ENCODE results near the gene C10orf90.

C10orf90 gene

GRCh38 chr10:126580873-126581647 lies 89.4 kb downstream of the C10orf90 start:
- Histone ChIP-seq H3K27ac (ENCODE audit: insufficient read depth, low read length, poor library complexity, severe bottlenecking) (no peak overlapping the region), H3K4me1 (ENCODE audit: control insufficient read depth, insufficient read depth, low read length, poor library complexity, severe bottlenecking) (no peaks in the 10 kb centered on the region), H3K4me3 (ENCODE audit: insufficient read depth, low read depth, low read length, poor library complexity, severe bottlenecking) (no peak overlapping the region), H3K9me3 (ENCODE audit: control insufficient read depth, low read length) (no peaks in the 10 kb centered on the region), H3K36me3 (ENCODE audit: control insufficient read depth, insufficient read depth, low read length) (no peaks in the 10 kb centered on the region), H3K27me3 (replicated peaks; ENCODE audit: control insufficient read depth, insufficient read depth, low read length, poor library complexity, severe bottlenecking) (no peaks in the 10 kb centered on the region)
- no peak for DNase-seq

- no peaks in the 10 kb centered on the region for H3K36me3 ChIP-seq (ENCODE audit: control insufficient read depth, insufficient read depth, low read length)
- no peak for DNase-seq
- H3K4me3 ChIP-seq (ENCODE audit: insufficient read depth, low read depth, low read length, poor library complexity, severe bottlenecking): no peak overlapping the region
- no peak overlapping the region for H3K27ac ChIP-seq (ENCODE audit: insufficient read depth, low read length, poor library complexity, severe bottlenecking)
- H3K9me3 ChIP-seq (ENCODE audit: control insufficient read depth, low read length): no peaks in the 10 kb centered on the region
- no peaks in the 10 kb centered on the region for H3K27me3 ChIP-seq (replicated peaks; ENCODE audit: control insufficient read depth, insufficient read depth, low read length, poor library complexity, severe bottlenecking)
- H3K4me1 ChIP-seq (ENCODE audit: control insufficient read depth, insufficient read depth, low read length, poor library complexity, severe bottlenecking): no peaks in the 10 kb centered on the region
Measured at GRCh38 chr10:126576336-126576735, 94.2 kb downstream of the C10orf90 start.

- H3K27ac ChIP-seq (ENCODE audit: insufficient read depth, low read length, poor library complexity, severe bottlenecking): no peak overlapping the region
- DNase-seq: no peak
- no peaks in the 10 kb centered on the region for H3K27me3 ChIP-seq (replicated peaks; ENCODE audit: control insufficient read depth, insufficient read depth, low read length, poor library complexity, severe bottlenecking)
- H3K4me3 ChIP-seq (ENCODE audit: insufficient read depth, low read depth, low read length, poor library complexity, severe bottlenecking): no peak overlapping the region
- no peaks in the 10 kb centered on the region for H3K4me1 ChIP-seq (ENCODE audit: control insufficient read depth, insufficient read depth, low read length, poor library complexity, severe bottlenecking)
- H3K9me3 ChIP-seq (ENCODE audit: control insufficient read depth, low read length): no peaks in the 10 kb centered on the region
- no peaks in the 10 kb centered on the region for H3K36me3 ChIP-seq (ENCODE audit: control insufficient read depth, insufficient read depth, low read length)
Measured at GRCh38 chr10:126570621-126571602, 99.6 kb downstream of the C10orf90 start.

GRCh38 chr10:126570245-126570570 lies 100.3 kb downstream of the C10orf90 start:
- no peaks in the 10 kb centered on the region for H3K36me3 ChIP-seq (ENCODE audit: control insufficient read depth, insufficient read depth, low read length)

GRCh38 chr10:126569513-126570244 lies 100.8 kb downstream of the C10orf90 start:
- no peaks in the 10 kb centered on the region for H3K9me3 ChIP-seq (ENCODE audit: control insufficient read depth, low read length)
- no peaks in the 10 kb centered on the region for H3K4me1 ChIP-seq (ENCODE audit: control insufficient read depth, insufficient read depth, low read length, poor library complexity, severe bottlenecking)
- no peaks in the 10 kb centered on the region for H3K36me3 ChIP-seq (ENCODE audit: control insufficient read depth, insufficient read depth, low read length)
- H3K4me3 ChIP-seq (ENCODE audit: insufficient read depth, low read depth, low read length, poor library complexity, severe bottlenecking): no peak overlapping the region
- H3K27me3 ChIP-seq (replicated peaks; ENCODE audit: control insufficient read depth, insufficient read depth, low read length, poor library complexity, severe bottlenecking): no peaks in the 10 kb centered on the region
- DNase-seq: no peak
- H3K27ac ChIP-seq (ENCODE audit: insufficient read depth, low read length, poor library complexity, severe bottlenecking): no peak overlapping the region

More at GRCh38 chr10:126570245-126570570, 100.3 kb downstream of the C10orf90 start:
- H3K4me1 ChIP-seq (ENCODE audit: control insufficient read depth, insufficient read depth, low read length, poor library complexity, severe bottlenecking): no peaks in the 10 kb centered on the region
- no peaks in the 10 kb centered on the region for H3K27me3 ChIP-seq (replicated peaks; ENCODE audit: control insufficient read depth, insufficient read depth, low read length, poor library complexity, severe bottlenecking)
- H3K27ac ChIP-seq (ENCODE audit: insufficient read depth, low read length, poor library complexity, severe bottlenecking): no peak overlapping the region
- no peak overlapping the region for H3K4me3 ChIP-seq (ENCODE audit: insufficient read depth, low read depth, low read length, poor library complexity, severe bottlenecking)
- DNase-seq: no peak
- H3K9me3 ChIP-seq (ENCODE audit: control insufficient read depth, low read length): no peaks in the 10 kb centered on the region

- H3K27me3 ChIP-seq (replicated peaks; ENCODE audit: control insufficient read depth, insufficient read depth, low read length, poor library complexity, severe bottlenecking): no peaks in the 10 kb centered on the region
- no peak overlapping the region for H3K27ac ChIP-seq (ENCODE audit: insufficient read depth, low read length, poor library complexity, severe bottlenecking)
- no peak overlapping the region for H3K4me3 ChIP-seq (ENCODE audit: insufficient read depth, low read depth, low read length, poor library complexity, severe bottlenecking)
- H3K4me1 ChIP-seq (ENCODE audit: control insufficient read depth, insufficient read depth, low read length, poor library complexity, severe bottlenecking): no peaks in the 10 kb centered on the region
- no peaks in the 10 kb centered on the region for H3K9me3 ChIP-seq (ENCODE audit: control insufficient read depth, low read length)
- H3K36me3 ChIP-seq (ENCODE audit: control insufficient read depth, insufficient read depth, low read length): no peaks in the 10 kb centered on the region
- no peak for DNase-seq
Measured at GRCh38 chr10:126568809-126569385, 101.6 kb downstream of the C10orf90 start.

GRCh38 chr10:126565871-126566270 lies 104.6 kb downstream of the C10orf90 start:
- no peaks in the 10 kb centered on the region for H3K9me3 ChIP-seq (ENCODE audit: control insufficient read depth, low read length)

GRCh38 chr10:126565441-126565840 lies 105.1 kb downstream of the C10orf90 start:
- H3K27ac ChIP-seq (ENCODE audit: insufficient read depth, low read length, poor library complexity, severe bottlenecking): no peak overlapping the region
- H3K4me1 ChIP-seq (ENCODE audit: control insufficient read depth, insufficient read depth, low read length, poor library complexity, severe bottlenecking): no peaks in the 10 kb centered on the region
- H3K4me3 ChIP-seq (ENCODE audit: insufficient read depth, low read depth, low read length, poor library complexity, severe bottlenecking): no peak overlapping the region
- DNase-seq: no peak
- no peaks in the 10 kb centered on the region for H3K9me3 ChIP-seq (ENCODE audit: control insufficient read depth, low read length)
- no peaks in the 10 kb centered on the region for H3K27me3 ChIP-seq (replicated peaks; ENCODE audit: control insufficient read depth, insufficient read depth, low read length, poor library complexity, severe bottlenecking)
- no peaks in the 10 kb centered on the region for H3K36me3 ChIP-seq (ENCODE audit: control insufficient read depth, insufficient read depth, low read length)

More at GRCh38 chr10:126565871-126566270, 104.6 kb downstream of the C10orf90 start:
- Histone ChIP-seq H3K4me1 (ENCODE audit: control insufficient read depth, insufficient read depth, low read length, poor library complexity, severe bottlenecking) (no peaks in the 10 kb centered on the region), H3K4me3 (ENCODE audit: insufficient read depth, low read depth, low read length, poor library complexity, severe bottlenecking) (no peak overlapping the region), H3K27me3 (replicated peaks; ENCODE audit: control insufficient read depth, insufficient read depth, low read length, poor library complexity, severe bottlenecking) (no peaks in the 10 kb centered on the region), H3K27ac (ENCODE audit: insufficient read depth, low read length, poor library complexity, severe bottlenecking) (no peak overlapping the region), H3K36me3 (ENCODE audit: control insufficient read depth, insufficient read depth, low read length) (no peaks in the 10 kb centered on the region)
- DNase-seq: no peak

- no peak for DNase-seq
- no peaks in the 10 kb centered on the region for H3K4me1 ChIP-seq (ENCODE audit: control insufficient read depth, insufficient read depth, low read length, poor library complexity, severe bottlenecking)
- no peak overlapping the region for H3K4me3 ChIP-seq (ENCODE audit: insufficient read depth, low read depth, low read length, poor library complexity, severe bottlenecking)
- no peaks in the 10 kb centered on the region for H3K9me3 ChIP-seq (ENCODE audit: control insufficient read depth, low read length)
- no peaks in the 10 kb centered on the region for H3K27me3 ChIP-seq (replicated peaks; ENCODE audit: control insufficient read depth, insufficient read depth, low read length, poor library complexity, severe bottlenecking)
- no peaks in the 10 kb centered on the region for H3K36me3 ChIP-seq (ENCODE audit: control insufficient read depth, insufficient read depth, low read length)
- no peak overlapping the region for H3K27ac ChIP-seq (ENCODE audit: insufficient read depth, low read length, poor library complexity, severe bottlenecking)
Measured at GRCh38 chr10:126564326-126564888, 106.1 kb downstream of the C10orf90 start.

Data from effector memory CD4-positive, alpha-beta T cell (primary cell).